GM15510 (cell line): ENCODE measurements around the gene SULT1C4.

Experiments
- POLR2A ChIP-seq: IDR thresholded peaks from 3 replicates; pipeline ENCODE4 v1.6.1; 2011; ENCODE audit warnings: borderline replicate concordance; ENCODE audit not compliant: insufficient read length; ENCODE audit errors: extremely low read depth

The SULT1C4 gene

GRCh38 chr2:108428286-108429009 is 50.7 kb downstream of the SULT1C4 start:
- no peak for TF ChIP-seq POLR2A

- no peak for TF ChIP-seq POLR2A
Measured at GRCh38 chr2:108436976-108437375, 59.2 kb downstream of the SULT1C4 start.
